HG02943 (cell line): ENCODE data around the gene ADAMTS12.
"Not testable (repeated sequence)": the region's sequence is repeated elsewhere in the genome, so short reads cannot be mapped to it uniquely, and the experiment has no call there.

Experiments
- ATAC-seq: cut with Tn5 transposase; IDR thresholded peaks from one replicate; pipeline ENCODE4 v1.9.1; 2021; ENCODE audit warnings: mild to moderate bottlenecking, low read depth, moderate library complexity; ENCODE audit not compliant: unreplicated experiment

Gene ADAMTS12

GRCh38 chr5:33914844-33915243 is 23.1 kb upstream of the ADAMTS12 start:
- not testable (repeated sequence) for ATAC-seq

- not testable (repeated sequence) for ATAC-seq
Observed at GRCh38 chr5:33906248-33906647, 14.5 kb upstream of the ADAMTS12 start.

GRCh38 chr5:33905381-33905780 is 13.6 kb upstream of the ADAMTS12 start:
- no peak for ATAC-seq

- no peak for ATAC-seq
Observed at GRCh38 chr5:33903118-33903517, 11.3 kb upstream of the ADAMTS12 start.

- ATAC-seq, result no peak
Observed at GRCh38 chr5:33901156-33901555, 9.4 kb upstream of the ADAMTS12 start.

GRCh38 chr5:33894566-33894965 is 2.8 kb upstream of the ADAMTS12 start:
- no peak for ATAC-seq

GRCh38 chr5:33892620-33893137 is 889 bp upstream of the ADAMTS12 start:
- no peak for ATAC-seq

GRCh38 chr5:33891446-33891787 is 373 bp downstream of the ADAMTS12 start:
- ATAC-seq, result no peak

- no peak for ATAC-seq
Observed at GRCh38 chr5:33890131-33891032, 1.4 kb downstream of the ADAMTS12 start.

GRCh38 chr5:33888587-33888986 is 3.2 kb downstream of the ADAMTS12 start:
- ATAC-seq, result no peak

GRCh38 chr5:33887268-33887667 is 4.5 kb downstream of the ADAMTS12 start:
- ATAC-seq, result no peak

- no peak for ATAC-seq
Observed at GRCh38 chr5:33886283-33886682, 5.5 kb downstream of the ADAMTS12 start.

- no peak for ATAC-seq
Observed at GRCh38 chr5:33885679-33886078, 6.1 kb downstream of the ADAMTS12 start.

- no peak for ATAC-seq
Observed at GRCh38 chr5:33883482-33883881, 8.3 kb downstream of the ADAMTS12 start.

- ATAC-seq, result no peak
Observed at GRCh38 chr5:33880319-33880718, 11.5 kb downstream of the ADAMTS12 start.

- ATAC-seq, result no peak
Observed at GRCh38 chr5:33877449-33877848, 14.3 kb downstream of the ADAMTS12 start.

GRCh38 chr5:33867241-33867640 is 24.5 kb downstream of the ADAMTS12 start:
- no peak for ATAC-seq

- not testable (repeated sequence) for ATAC-seq
Observed at GRCh38 chr5:33859177-33859576, 32.6 kb downstream of the ADAMTS12 start.

GRCh38 chr5:33857037-33857436 is 34.8 kb downstream of the ADAMTS12 start:
- ATAC-seq, result no peak

- no peak for ATAC-seq
Observed at GRCh38 chr5:33855396-33855795, 36.4 kb downstream of the ADAMTS12 start.

GRCh38 chr5:33854733-33855151 is 37.0 kb downstream of the ADAMTS12 start:
- ATAC-seq, result no peak

- ATAC-seq, result no peak
Observed at GRCh38 chr5:33852837-33853236, 39.0 kb downstream of the ADAMTS12 start.
